OCI-LY3 (cell line): ENCODE measurements around the gene HS6ST1.

ENCODE experiments used
- H2AFZ ChIP-seq: fragments of 200-600, 300-600 bp; shearing (Covaris generic); 2 replicates; pipeline ENCODE4 v1.6.0; 2014; ENCODE audit warnings: antibody characterized with exemption, low read depth, low read length
- H3K27ac ChIP-seq: fragments of 200-600, 300-600 bp; sonication (generic); 2 replicates; pipeline ENCODE4 v1.5.1; 2014; ENCODE audit warnings: mild to moderate bottlenecking, low read length, moderate library complexity, mixed read lengths
- H3K27me3 ChIP-seq: fragments of 200-600, 300-600 bp; sonication (generic); 2 replicates; pipeline ENCODE4 v1.6.1; 2014; ENCODE audit warnings: low read depth, low read length, mixed read lengths
- H3K36me3 ChIP-seq: fragments of 200-600, 300-600 bp; sonication (generic); replicated peaks from 2 replicates; pipeline ENCODE3; 2014; ENCODE audit warnings: low read depth, low read length, mixed read lengths
- H3K4me1 ChIP-seq: fragments of 300-600, 200-600 bp; sonication (generic); 2 replicates; pipeline ENCODE4 v1.6.1; 2014; ENCODE audit warnings: low read length, mixed read lengths
- H3K4me2 ChIP-seq: fragments of 200-600, 300-600 bp; sonication (generic); 2 replicates; pipeline ENCODE4 v1.6.1; 2014; ENCODE audit warnings: low read length, mixed read lengths
- H3K4me3 ChIP-seq: fragments of 300-600, 200-600 bp; sonication (generic); 2 replicates; pipeline ENCODE4 v1.5.1; 2014; ENCODE audit warnings: antibody characterized with exemption, mild to moderate bottlenecking, low read length, moderate library complexity
- H3K79me2 ChIP-seq: fragments of 300-600, 200-600 bp; shearing (Covaris generic); 2 replicates; pipeline ENCODE4 v1.6.1; 2014; ENCODE audit warnings: mild to moderate bottlenecking, low read length, mixed read lengths
- H3K9ac ChIP-seq: fragments of 300-600, 200-600 bp; shearing (Covaris generic); 2 replicates; pipeline ENCODE4 v1.6.0; 2014; ENCODE audit warnings: mild to moderate bottlenecking, low read length, moderate library complexity
- H3K9me3 ChIP-seq: fragments of 200-600, 300-600 bp; shearing (Covaris generic); 2 replicates; pipeline ENCODE4 v1.6.1; 2014; ENCODE audit warnings: low read length, mixed read lengths; ENCODE audit not compliant: insufficient read depth
- H4K20me1 ChIP-seq: fragments of 200-600, 300-600 bp; sonication (generic); 2 replicates; pipeline ENCODE4 v1.6.1; 2016; ENCODE audit warnings: low read length, mixed read lengths; ENCODE audit not compliant: insufficient read depth
- CTCF ChIP-seq: fragments of 200-600, 300-600 bp; sonication (generic); IDR thresholded peaks from 2 replicates; pipeline ENCODE4 v1.5.1; 2014; ENCODE audit warnings: antibody characterized with exemption, low read length, low read depth
- EZH2phosphoT487 ChIP-seq: fragments of 200-600 bp; shearing (Covaris generic); IDR thresholded peaks from 2 replicates; pipeline ENCODE4 v1.6.1; 2018; ENCODE audit warnings: antibody characterized with exemption, mixed run types, low read depth

Gene HS6ST1

GRCh38 chr2:128301501-128301966 is 17.1 kb downstream of the HS6ST1 start:
- Histone ChIP-seq H3K79me2 (peaks cover 59% of the 10 kb centered on the region), H3K4me3 (no peak overlapping the region), H3K4me2 (no peak overlapping the region), H3K27ac (no peak overlapping the region), H3K4me1 (peaks cover 40% of the 10 kb centered on the region), H3K36me3 (no peaks in the 10 kb centered on the region), H3K9me3 (no peaks in the 10 kb centered on the region), H4K20me1 (peaks cover 95% of the 10 kb centered on the region), H3K9ac (no peak overlapping the region), H3K27me3 (no peaks in the 10 kb centered on the region), H2AFZ (no peak overlapping the region)
- TF ChIP-seq CTCF (no peak), EZH2phosphoT487 (no peak)

GRCh38 chr2:128301021-128301420 is 17.6 kb downstream of the HS6ST1 start:
- Histone ChIP-seq H3K27ac (no peak overlapping the region), H3K9me3 (no peaks in the 10 kb centered on the region), H3K79me2 (peaks cover 55% of the 10 kb centered on the region), H3K36me3 (no peaks in the 10 kb centered on the region), H3K27me3 (no peaks in the 10 kb centered on the region), H3K4me2 (no peak overlapping the region), H3K4me3 (no peak overlapping the region), H2AFZ (no peak overlapping the region), H4K20me1 (peaks cover 94% of the 10 kb centered on the region), H3K4me1 (peaks cover 35% of the 10 kb centered on the region), H3K9ac (no peak overlapping the region)
- TF ChIP-seq CTCF (no peak), EZH2phosphoT487 (no peak)

- no peak overlapping the region for H3K4me2 ChIP-seq
- peaks cover 28% of the 10 kb centered on the region for H3K4me1 ChIP-seq
- H3K4me3 ChIP-seq, result no peak overlapping the region
- no peaks in the 10 kb centered on the region for H3K9me3 ChIP-seq
- H3K27ac ChIP-seq, result no peak overlapping the region
- no peak overlapping the region for H2AFZ ChIP-seq
- H3K79me2 ChIP-seq, result peaks cover 54% of the 10 kb centered on the region
- H3K9ac ChIP-seq, result no peak overlapping the region
- H4K20me1 ChIP-seq, result peaks cover 94% of the 10 kb centered on the region
- no peaks in the 10 kb centered on the region for H3K27me3 ChIP-seq
- H3K36me3 ChIP-seq, result no peaks in the 10 kb centered on the region
- no peak for TF ChIP-seq CTCF
- TF ChIP-seq EZH2phosphoT487, result no peak
Measured at GRCh38 chr2:128300151-128301020, 18.3 kb downstream of the HS6ST1 start.

- H3K4me3 ChIP-seq, result no peak overlapping the region
- H3K9me3 ChIP-seq, result no peaks in the 10 kb centered on the region
- no peak overlapping the region for H3K9ac ChIP-seq
- no peaks in the 10 kb centered on the region for H3K27me3 ChIP-seq
- no peaks in the 10 kb centered on the region for H3K36me3 ChIP-seq
- no peak for TF ChIP-seq CTCF
- TF ChIP-seq EZH2phosphoT487, result no peak
- peaks cover 21% of the 10 kb centered on the region for H3K4me1 ChIP-seq
- peaks cover 51% of the 10 kb centered on the region for H3K79me2 ChIP-seq
- no peak overlapping the region for H3K27ac ChIP-seq
- no peak overlapping the region for H3K4me2 ChIP-seq
- H4K20me1 ChIP-seq, result peaks cover 92% of the 10 kb centered on the region
- H2AFZ ChIP-seq, result no peak overlapping the region
Measured at GRCh38 chr2:128299628-128300027, 19.0 kb downstream of the HS6ST1 start.
